HEK293 (cell line): Measurements from ENCODE around the gene CAV2.

Source experiments
- HOXD13 ChIP-seq: sonication (generic); formaldehyde crosslinking; IDR thresholded peaks from 2 replicates; pipeline ENCODE4 v1.8.0; 2022; ENCODE audit warnings: missing genetic modification reagents, borderline replicate concordance
- TCF7L2 ChIP-seq: IDR thresholded peaks from 2 replicates; pipeline ENCODE4 v1.6.1; 2011; ENCODE audit warnings: low read depth, mild to moderate bottlenecking, inconsistent platforms, low read length, moderate library complexity, borderline replicate concordance
- YY1 ChIP-seq: fragments of 450-650 bp; formaldehyde crosslinking; IDR thresholded peaks from 2 replicates; pipeline ENCODE4 v1.5.1; 2018; ENCODE audit warnings: missing biosample characterization, missing genetic modification characterization
- ZBTB11 ChIP-seq: fragments of 450-650 bp; formaldehyde crosslinking; conservative IDR thresholded peaks from 2 replicates; pipeline ENCODE4 v1.5.1; 2016; ENCODE audit warnings: low read depth, missing biosample characterization, missing genetic modification characterization
- ZFHX2 ChIP-seq: fragments of 450-650 bp; formaldehyde crosslinking; conservative IDR thresholded peaks from 2 replicates; pipeline ENCODE4 v1.5.1; 2016; ENCODE audit warnings: missing biosample characterization, missing genetic modification characterization
- ZNF157 ChIP-seq: fragments of 450-650 bp; formaldehyde crosslinking; IDR thresholded peaks from 2 replicates; pipeline ENCODE4 v1.5.1; 2016; ENCODE audit warnings: missing biosample characterization, missing genetic modification characterization
- ZNF16 ChIP-seq: fragments of 450-650 bp; formaldehyde crosslinking; IDR thresholded peaks from 2 replicates; pipeline ENCODE4 v1.5.1; 2016; ENCODE audit warnings: low read depth, missing biosample characterization, missing genetic modification characterization
- ZNF433 ChIP-seq: fragments of 450-650 bp; formaldehyde crosslinking; IDR thresholded peaks from 2 replicates; pipeline ENCODE4 v1.5.1; 2016; ENCODE audit warnings: missing biosample characterization, missing genetic modification characterization, low read depth
- ZNF521 ChIP-seq: fragments of 450-650 bp; formaldehyde crosslinking; IDR thresholded peaks from 2 replicates; pipeline ENCODE4 v1.5.1; 2017; ENCODE audit warnings: missing biosample characterization, mild to moderate bottlenecking, missing genetic modification characterization
- ZNF555 ChIP-seq: fragments of 450-650 bp; formaldehyde crosslinking; conservative IDR thresholded peaks from 2 replicates; pipeline ENCODE4 v1.5.1; 2017; ENCODE audit warnings: missing biosample characterization, mild to moderate bottlenecking, missing genetic modification characterization, inconsistent platforms
- ZNF639 ChIP-seq: fragments of 450-650 bp; formaldehyde crosslinking; IDR thresholded peaks from 2 replicates; pipeline ENCODE4 v1.5.1; 2016; ENCODE audit warnings: missing biosample characterization, missing genetic modification characterization
- ZSCAN18 ChIP-seq: fragments of 450-650 bp; formaldehyde crosslinking; IDR thresholded peaks from 2 replicates; pipeline ENCODE4 v1.5.1; 2016; ENCODE audit warnings: missing biosample characterization, missing genetic modification characterization
- TF ChIP-seq, protein P1 (sequence below): fragments of 450-650 bp; formaldehyde crosslinking; IDR thresholded peaks from 2 replicates; pipeline ENCODE4 v1.5.1; 2016; ENCODE audit warnings: missing biosample characterization, missing genetic modification characterization
- TF ChIP-seq, protein P2 (sequence below): fragments of 450-650 bp; formaldehyde crosslinking; IDR thresholded peaks from 2 replicates; pipeline ENCODE4 v1.5.1; 2016; ENCODE audit warnings: missing biosample characterization, missing genetic modification characterization, borderline replicate concordance

DNA sequence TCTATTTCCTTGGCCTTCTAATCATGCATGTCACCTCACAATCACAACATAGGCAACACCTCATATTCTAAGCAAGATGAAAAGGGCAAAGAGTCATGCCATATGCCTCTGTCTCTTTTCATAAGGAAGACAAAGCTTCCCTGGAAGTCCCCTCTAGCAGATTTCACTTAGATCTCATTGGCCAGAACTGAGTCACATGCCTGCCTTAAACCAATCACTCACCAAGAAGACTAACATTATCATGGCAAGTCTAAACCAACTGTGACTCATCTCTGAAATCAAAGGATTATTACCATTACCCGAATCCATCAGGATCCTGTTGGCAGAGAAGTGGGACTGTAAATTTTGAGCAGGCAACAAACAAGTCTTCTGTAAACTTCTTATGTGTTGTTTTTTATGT is 53.1 kb downstream of the CAV2 start:
- no peak for TF ChIP-seq ZBTB11 (tag by site-specific recombination)
- TF ChIP-seq, protein P1, sequence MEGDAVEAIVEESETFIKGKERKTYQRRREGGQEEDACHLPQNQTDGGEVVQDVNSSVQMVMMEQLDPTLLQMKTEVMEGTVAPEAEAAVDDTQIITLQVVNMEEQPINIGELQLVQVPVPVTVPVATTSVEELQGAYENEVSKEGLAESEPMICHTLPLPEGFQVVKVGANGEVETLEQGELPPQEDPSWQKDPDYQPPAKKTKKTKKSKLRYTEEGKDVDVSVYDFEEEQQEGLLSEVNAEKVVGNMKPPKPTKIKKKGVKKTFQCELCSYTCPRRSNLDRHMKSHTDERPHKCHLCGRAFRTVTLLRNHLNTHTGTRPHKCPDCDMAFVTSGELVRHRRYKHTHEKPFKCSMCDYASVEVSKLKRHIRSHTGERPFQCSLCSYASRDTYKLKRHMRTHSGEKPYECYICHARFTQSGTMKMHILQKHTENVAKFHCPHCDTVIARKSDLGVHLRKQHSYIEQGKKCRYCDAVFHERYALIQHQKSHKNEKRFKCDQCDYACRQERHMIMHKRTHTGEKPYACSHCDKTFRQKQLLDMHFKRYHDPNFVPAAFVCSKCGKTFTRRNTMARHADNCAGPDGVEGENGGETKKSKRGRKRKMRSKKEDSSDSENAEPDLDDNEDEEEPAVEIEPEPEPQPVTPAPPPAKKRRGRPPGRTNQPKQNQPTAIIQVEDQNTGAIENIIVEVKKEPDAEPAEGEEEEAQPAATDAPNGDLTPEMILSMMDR (tag by site-specific recombination), result no peak
- TF ChIP-seq YY1, result no peak
- TF ChIP-seq ZNF555 (tag by site-specific recombination), result no peak
- TF ChIP-seq ZNF521 (tag by site-specific recombination), result no peak
- TF ChIP-seq TCF7L2, result no peak
- no peak for TF ChIP-seq ZSCAN18 (tag by site-specific recombination)
- TF ChIP-seq ZNF639, result no peak
- no peak for TF ChIP-seq HOXD13 (CRISPR knock-in tag)
- TF ChIP-seq ZNF433 (tag by site-specific recombination), result no peak
- TF ChIP-seq ZFHX2 (tag by site-specific recombination), result no peak
- TF ChIP-seq ZNF16, result no peak
- no peak for TF ChIP-seq ZNF157
- TF ChIP-seq, protein P2, sequence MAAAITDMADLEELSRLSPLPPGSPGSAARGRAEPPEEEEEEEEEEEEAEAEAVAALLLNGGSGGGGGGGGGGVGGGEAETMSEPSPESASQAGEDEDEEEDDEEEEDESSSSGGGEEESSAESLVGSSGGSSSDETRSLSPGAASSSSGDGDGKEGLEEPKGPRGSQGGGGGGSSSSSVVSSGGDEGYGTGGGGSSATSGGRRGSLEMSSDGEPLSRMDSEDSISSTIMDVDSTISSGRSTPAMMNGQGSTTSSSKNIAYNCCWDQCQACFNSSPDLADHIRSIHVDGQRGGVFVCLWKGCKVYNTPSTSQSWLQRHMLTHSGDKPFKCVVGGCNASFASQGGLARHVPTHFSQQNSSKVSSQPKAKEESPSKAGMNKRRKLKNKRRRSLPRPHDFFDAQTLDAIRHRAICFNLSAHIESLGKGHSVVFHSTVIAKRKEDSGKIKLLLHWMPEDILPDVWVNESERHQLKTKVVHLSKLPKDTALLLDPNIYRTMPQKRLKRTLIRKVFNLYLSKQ (tag by site-specific recombination), result no peak
